ENCODE measurements around the gene ADGRF5.

ADGRF5 gene

DNA sequence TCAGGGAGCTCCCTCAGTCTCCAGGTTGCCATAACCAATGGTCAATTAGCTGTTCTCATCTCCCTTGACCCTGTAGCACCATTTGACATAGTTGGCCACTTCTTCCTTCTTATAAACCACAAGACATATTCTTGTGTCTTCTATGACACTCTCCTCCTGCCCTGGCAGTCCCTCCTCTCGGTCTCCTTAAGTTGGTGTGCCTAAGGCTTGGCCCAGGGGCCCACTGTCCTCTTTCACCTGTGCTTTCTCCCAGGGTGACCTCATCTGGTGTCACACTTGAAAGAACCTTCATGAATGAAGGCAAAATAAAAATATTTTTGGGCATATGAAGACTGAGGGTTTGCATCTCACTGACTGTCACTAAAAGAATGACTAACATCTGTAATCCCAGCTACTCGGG, 9.7 kb upstream of the ADGRF5 start:
- Histone ChIP-seq H3K27ac (ENCODE audit: low read depth, low read length) (no peak overlapping the region), H3K4me3 (ENCODE audit: low read length) (no peak overlapping the region), H3K4me1 (ENCODE audit: insufficient read depth, low read length) (peaks cover 11% of the 10 kb centered on the region), H3K9me3 (ENCODE audit: insufficient read depth, low read depth, low read length) (no peaks in the 10 kb centered on the region), H3K27me3 (ENCODE audit: insufficient read depth, low read length) (no peaks in the 10 kb centered on the region), H3K36me3 (ENCODE audit: insufficient read depth, low read length) (no peaks in the 10 kb centered on the region), H3K9ac (ENCODE audit: low read depth, low read length) (no peak overlapping the region)
- 88% methylated on average over 2 of the region's 2 CpGs for WGBS

DNA sequence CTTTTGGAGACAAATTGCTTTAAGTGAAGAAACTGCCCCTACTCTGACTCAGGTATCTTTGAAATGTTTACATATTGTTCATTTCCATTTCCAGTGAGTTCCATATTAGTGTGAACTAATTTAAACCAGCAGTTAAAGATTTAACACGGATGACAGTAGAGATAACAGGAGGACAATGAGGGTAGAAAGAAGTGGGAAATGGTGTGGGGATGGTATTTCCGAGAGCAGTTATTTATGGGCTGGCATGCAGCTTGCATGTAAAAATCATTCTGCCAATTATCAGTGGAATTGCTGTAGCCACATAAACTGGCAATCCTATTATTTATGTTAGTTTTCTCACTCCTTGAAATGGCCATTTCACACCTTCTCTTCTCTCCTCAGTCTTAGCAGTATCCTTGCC, 8.6 kb upstream of the ADGRF5 start:
- Histone ChIP-seq H3K4me1 (ENCODE audit: insufficient read depth, low read length) (0 out of 2 replicates have a peak, but pooled peaks cover 2% of the 10 kb centered on the region), H3K36me3 (ENCODE audit: insufficient read depth, low read length) (no peaks in the 10 kb centered on the region), H3K4me3 (ENCODE audit: low read length) (no peak overlapping the region), H3K9me3 (ENCODE audit: insufficient read depth, low read depth, low read length) (no peaks in the 10 kb centered on the region), H3K9ac (ENCODE audit: low read depth, low read length) (no peak overlapping the region), H3K27me3 (ENCODE audit: insufficient read depth, low read length) (no peaks in the 10 kb centered on the region), H3K27ac (ENCODE audit: low read depth, low read length) (no peak overlapping the region)
- 78% methylated on average over 2 of the region's 2 CpGs for WGBS

DNA sequence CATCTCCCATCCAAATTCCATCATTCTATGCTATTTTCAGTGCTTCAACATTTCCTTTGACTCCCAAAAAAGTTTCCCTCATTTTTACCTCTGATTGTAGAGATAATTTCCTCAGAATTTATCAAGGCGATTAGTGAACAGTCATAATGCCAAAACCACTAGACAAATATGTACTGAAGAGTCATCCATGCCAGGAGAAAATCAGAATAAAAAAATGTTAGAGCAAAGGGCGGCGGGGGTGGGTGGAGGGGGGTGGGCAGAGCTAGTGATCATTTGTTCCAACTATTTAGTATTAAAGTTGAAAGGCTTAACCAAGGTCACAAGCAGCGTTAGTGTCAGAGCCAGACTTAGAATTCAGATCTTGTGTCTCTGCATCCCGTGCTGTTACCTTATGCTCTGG, 5.3 kb upstream of the ADGRF5 start:
- no peak overlapping the region for H3K27ac ChIP-seq (ENCODE audit: low read depth, low read length)
- no peak overlapping the region for H3K9ac ChIP-seq (ENCODE audit: low read depth, low read length)
- no peak overlapping the region for H3K4me3 ChIP-seq (ENCODE audit: low read length)
- 93% methylated on average over 5 of the region's 5 CpGs for WGBS
- no peaks in the 10 kb centered on the region for H3K9me3 ChIP-seq (ENCODE audit: insufficient read depth, low read depth, low read length)
- H3K36me3 ChIP-seq (ENCODE audit: insufficient read depth, low read length): no peaks in the 10 kb centered on the region
- no peaks in the 10 kb centered on the region for H3K27me3 ChIP-seq (ENCODE audit: insufficient read depth, low read length)
- H3K4me1 ChIP-seq (ENCODE audit: insufficient read depth, low read length): no peaks in the 10 kb centered on the region

DNA sequence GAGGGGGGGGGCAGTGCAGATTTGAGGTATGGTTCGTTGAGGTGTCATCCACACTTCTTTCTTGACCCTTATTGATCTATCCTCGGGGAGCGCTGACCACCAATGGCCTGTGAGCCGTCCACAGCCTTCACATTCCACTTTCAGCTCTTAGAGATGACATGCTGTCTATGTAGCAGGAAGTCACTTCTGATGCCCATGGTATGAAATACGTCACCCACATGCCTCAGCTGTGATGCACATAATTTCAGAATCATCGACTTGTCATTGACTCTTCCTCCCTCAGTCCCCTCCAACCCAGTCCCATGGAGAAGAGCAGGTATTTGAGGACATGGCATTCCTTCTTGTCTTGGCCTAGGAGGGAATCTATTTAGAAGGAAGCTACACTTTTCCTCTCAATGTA, 4.7 kb upstream of the ADGRF5 start:
- Histone ChIP-seq H3K4me3 (ENCODE audit: low read length) (no peak overlapping the region), H3K9ac (ENCODE audit: low read depth, low read length) (no peak overlapping the region), H3K9me3 (ENCODE audit: insufficient read depth, low read depth, low read length) (no peaks in the 10 kb centered on the region), H3K36me3 (ENCODE audit: insufficient read depth, low read length) (no peaks in the 10 kb centered on the region), H3K27me3 (ENCODE audit: insufficient read depth, low read length) (no peaks in the 10 kb centered on the region), H3K4me1 (ENCODE audit: insufficient read depth, low read length) (no peaks in the 10 kb centered on the region), H3K27ac (ENCODE audit: low read depth, low read length) (no peak overlapping the region)
- 96% methylated on average over 6 of the region's 6 CpGs for WGBS

DNA sequence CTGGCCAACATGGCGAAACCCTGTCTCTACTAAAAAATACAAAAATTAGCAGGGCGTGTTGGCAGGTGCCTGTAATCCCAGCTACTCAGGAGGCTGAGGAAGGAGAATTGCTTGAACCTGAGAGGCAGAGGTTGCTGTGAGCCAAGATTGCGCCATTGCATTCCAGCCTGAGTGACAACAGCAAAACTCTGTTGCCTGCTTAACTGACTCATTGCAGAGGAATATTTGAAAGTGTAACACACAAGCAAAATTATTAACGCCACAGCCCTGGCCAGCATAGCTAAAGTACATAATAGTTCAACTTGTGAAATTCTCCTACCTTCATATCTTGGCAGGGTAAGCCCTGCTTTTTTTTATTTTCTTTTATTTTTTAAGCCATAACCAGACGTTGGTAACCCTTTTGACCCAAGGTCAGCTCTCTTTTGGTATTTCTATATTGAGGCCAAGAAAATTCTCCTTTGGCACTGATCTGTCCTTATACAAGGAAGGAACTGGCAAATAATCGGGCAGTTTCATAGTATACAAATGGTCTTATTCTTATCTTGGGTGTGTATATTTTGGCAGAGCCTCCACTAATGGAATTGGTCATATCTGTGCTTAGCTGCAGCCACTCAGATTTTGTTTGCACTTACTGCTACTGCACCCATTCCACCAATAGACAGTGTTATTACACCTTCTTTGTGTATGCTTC, 4.0 kb upstream of the ADGRF5 start:
- H3K4me1 ChIP-seq (ENCODE audit: insufficient read depth, low read length): no peaks in the 10 kb centered on the region
- H3K9me3 ChIP-seq (ENCODE audit: insufficient read depth, low read depth, low read length): no peaks in the 10 kb centered on the region
- no peak overlapping the region for H3K27ac ChIP-seq (ENCODE audit: low read depth, low read length)
- no peaks in the 10 kb centered on the region for H3K27me3 ChIP-seq (ENCODE audit: insufficient read depth, low read length)
- 85% methylated on average over 6 of the region's 6 CpGs for WGBS
- H3K36me3 ChIP-seq (ENCODE audit: insufficient read depth, low read length): no peaks in the 10 kb centered on the region
- H3K4me3 ChIP-seq (ENCODE audit: low read length): no peak overlapping the region
- no peak overlapping the region for H3K9ac ChIP-seq (ENCODE audit: low read depth, low read length)

DNA sequence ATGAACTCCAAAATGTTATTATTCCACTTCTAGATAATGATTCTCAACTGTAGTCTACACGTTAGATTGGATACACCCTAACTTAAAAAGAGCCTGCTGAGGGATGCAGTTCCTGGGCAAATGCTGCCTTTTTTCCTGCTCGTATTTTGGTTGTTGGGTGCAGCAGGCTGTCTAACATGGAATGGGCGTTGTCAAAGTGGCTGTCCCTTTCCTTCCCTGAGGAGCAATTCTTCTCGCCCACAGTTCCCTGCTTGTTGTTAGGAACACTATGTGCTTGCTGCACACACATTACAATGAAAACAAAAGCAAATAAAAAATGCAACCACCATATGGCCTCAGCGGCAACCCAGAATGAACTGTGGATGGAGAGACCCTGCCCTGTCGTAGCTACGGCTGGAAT, 1.7 kb upstream of the ADGRF5 start:
- H3K4me1 ChIP-seq (ENCODE audit: insufficient read depth, low read length): no peaks in the 10 kb centered on the region
- H3K27ac ChIP-seq (ENCODE audit: low read depth, low read length): no peak overlapping the region
- no peaks in the 10 kb centered on the region for H3K27me3 ChIP-seq (ENCODE audit: insufficient read depth, low read length)
- WGBS: 94% methylated on average over 7 of the region's 7 CpGs
- H3K9me3 ChIP-seq (ENCODE audit: insufficient read depth, low read depth, low read length): no peaks in the 10 kb centered on the region
- H3K36me3 ChIP-seq (ENCODE audit: insufficient read depth, low read length): no peaks in the 10 kb centered on the region
- no peak overlapping the region for H3K9ac ChIP-seq (ENCODE audit: low read depth, low read length)
- H3K4me3 ChIP-seq (ENCODE audit: low read length): no peak overlapping the region

DNA sequence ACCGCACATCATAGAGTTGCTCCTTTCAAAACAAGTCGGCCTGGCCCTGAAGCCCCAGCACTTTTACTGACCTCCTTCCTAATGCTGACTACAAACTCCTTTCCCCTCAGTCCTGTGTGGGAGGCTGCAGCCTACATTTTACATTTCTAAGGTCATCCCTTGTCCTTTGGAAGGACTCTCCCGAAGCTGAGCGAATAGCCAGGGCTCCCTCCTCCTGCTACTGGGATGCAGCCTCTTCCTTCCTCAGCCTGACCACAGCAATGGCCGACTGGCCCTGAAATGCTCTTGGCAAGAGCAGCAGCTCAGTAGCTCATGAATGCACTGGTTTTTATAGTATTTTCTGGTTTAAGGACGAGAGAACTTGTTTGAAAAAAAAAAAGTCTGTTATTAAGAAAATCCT, 679 bp downstream of the ADGRF5 start:
- Histone ChIP-seq H3K27me3 (ENCODE audit: insufficient read depth, low read length) (no peaks in the 10 kb centered on the region), H3K9me3 (ENCODE audit: insufficient read depth, low read depth, low read length) (no peaks in the 10 kb centered on the region), H3K4me1 (ENCODE audit: insufficient read depth, low read length) (no peaks in the 10 kb centered on the region), H3K4me3 (ENCODE audit: low read length) (no peak overlapping the region), H3K36me3 (ENCODE audit: insufficient read depth, low read length) (no peaks in the 10 kb centered on the region), H3K27ac (ENCODE audit: low read depth, low read length) (no peak overlapping the region), H3K9ac (ENCODE audit: low read depth, low read length) (no peak overlapping the region)
- WGBS: 90% methylated on average over 6 of the region's 6 CpGs

DNA sequence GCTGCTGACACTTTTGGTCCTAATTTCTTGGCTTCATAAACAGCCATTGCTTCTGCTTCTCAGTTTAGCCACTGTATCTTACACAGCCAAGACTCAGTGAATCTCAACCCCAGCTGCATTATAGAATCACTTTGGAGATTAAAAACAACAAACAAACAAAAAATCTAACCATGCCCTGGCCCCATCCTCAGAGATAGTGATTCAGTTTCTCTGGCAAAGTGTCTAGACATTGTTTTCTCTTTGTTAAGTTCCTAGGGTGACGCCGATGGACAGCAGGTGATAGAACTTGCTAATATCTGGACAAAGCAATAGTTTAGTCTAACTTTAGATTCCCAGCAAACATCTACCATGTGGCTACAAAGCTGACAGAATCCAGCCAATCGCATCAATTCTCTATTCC, 2.9 kb downstream of the ADGRF5 start:
- WGBS: 82% methylated on average over 3 of the region's 3 CpGs
- H3K9ac ChIP-seq (ENCODE audit: low read depth, low read length): no peak overlapping the region
- H3K4me3 ChIP-seq (ENCODE audit: low read length): no peak overlapping the region
- H3K27ac ChIP-seq (ENCODE audit: low read depth, low read length): no peak overlapping the region
- H3K36me3 ChIP-seq (ENCODE audit: insufficient read depth, low read length): no peaks in the 10 kb centered on the region
- no peaks in the 10 kb centered on the region for H3K9me3 ChIP-seq (ENCODE audit: insufficient read depth, low read depth, low read length)
- H3K4me1 ChIP-seq (ENCODE audit: insufficient read depth, low read length): no peaks in the 10 kb centered on the region
- H3K27me3 ChIP-seq (ENCODE audit: insufficient read depth, low read length): no peaks in the 10 kb centered on the region

DNA sequence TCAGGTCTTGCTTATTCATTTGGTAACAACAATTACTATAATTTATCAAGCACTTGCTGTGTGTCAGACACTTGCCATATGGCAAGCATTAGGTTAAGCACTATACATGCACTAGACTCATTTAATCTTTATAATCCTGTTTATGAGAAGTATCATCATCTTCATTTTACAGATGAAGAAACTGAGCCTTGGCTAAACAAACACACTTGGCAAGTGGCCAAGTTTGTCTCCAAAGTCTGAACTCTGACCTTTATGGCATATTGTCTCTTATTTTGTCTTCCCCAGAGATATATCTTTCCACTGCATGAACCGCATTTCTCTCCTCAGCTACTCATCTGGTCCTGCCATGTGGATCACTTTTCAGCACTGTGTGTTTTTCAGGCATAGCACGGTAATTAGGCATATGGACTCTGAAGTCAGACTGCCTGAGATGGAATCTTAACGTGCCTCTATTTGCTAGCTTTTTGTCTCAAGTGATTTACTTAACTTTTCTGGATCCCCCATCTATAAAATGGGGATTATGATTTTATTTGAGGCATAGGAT, 4.7 kb downstream of the ADGRF5 start:
- Histone ChIP-seq H3K36me3 (ENCODE audit: insufficient read depth, low read length) (no peaks in the 10 kb centered on the region), H3K9ac (ENCODE audit: low read depth, low read length) (no peak overlapping the region), H3K4me1 (ENCODE audit: insufficient read depth, low read length) (no peaks in the 10 kb centered on the region), H3K4me3 (ENCODE audit: low read length) (no peak overlapping the region), H3K9me3 (ENCODE audit: insufficient read depth, low read depth, low read length) (no peaks in the 10 kb centered on the region), H3K27me3 (ENCODE audit: insufficient read depth, low read length) (no peaks in the 10 kb centered on the region), H3K27ac (ENCODE audit: low read depth, low read length) (no peak overlapping the region)
- 88% methylated on average over 3 of the region's 3 CpGs for WGBS

DNA sequence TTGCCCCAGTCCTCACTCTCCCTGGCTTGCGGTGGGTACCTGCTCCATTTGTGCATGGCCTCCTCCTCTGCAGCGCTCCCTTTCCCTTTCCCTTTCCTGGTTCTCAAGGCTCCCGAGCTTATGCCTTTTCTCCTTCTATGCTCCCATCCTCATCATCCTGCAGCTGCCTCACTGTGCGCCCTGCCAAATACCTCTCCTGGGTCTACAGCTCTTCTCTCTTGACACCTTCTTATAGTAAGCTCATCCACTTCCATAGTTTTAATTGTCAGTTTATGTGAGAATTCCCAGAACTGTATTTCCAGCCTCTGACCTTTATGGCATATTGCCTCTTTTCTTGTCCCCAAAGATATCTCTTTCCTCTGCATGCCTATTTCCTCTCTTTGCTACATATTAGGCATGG, 5.9 kb downstream of the ADGRF5 start:
- Histone ChIP-seq H3K27me3 (ENCODE audit: insufficient read depth, low read length) (no peaks in the 10 kb centered on the region), H3K4me1 (ENCODE audit: insufficient read depth, low read length) (no peaks in the 10 kb centered on the region), H3K4me3 (ENCODE audit: low read length) (no peak overlapping the region), H3K36me3 (ENCODE audit: insufficient read depth, low read length) (no peaks in the 10 kb centered on the region), H3K9ac (ENCODE audit: low read depth, low read length) (no peak overlapping the region), H3K27ac (ENCODE audit: low read depth, low read length) (no peak overlapping the region), H3K9me3 (ENCODE audit: insufficient read depth, low read depth, low read length) (no peaks in the 10 kb centered on the region)
- 92% methylated on average over 4 of the region's 4 CpGs for WGBS

DNA sequence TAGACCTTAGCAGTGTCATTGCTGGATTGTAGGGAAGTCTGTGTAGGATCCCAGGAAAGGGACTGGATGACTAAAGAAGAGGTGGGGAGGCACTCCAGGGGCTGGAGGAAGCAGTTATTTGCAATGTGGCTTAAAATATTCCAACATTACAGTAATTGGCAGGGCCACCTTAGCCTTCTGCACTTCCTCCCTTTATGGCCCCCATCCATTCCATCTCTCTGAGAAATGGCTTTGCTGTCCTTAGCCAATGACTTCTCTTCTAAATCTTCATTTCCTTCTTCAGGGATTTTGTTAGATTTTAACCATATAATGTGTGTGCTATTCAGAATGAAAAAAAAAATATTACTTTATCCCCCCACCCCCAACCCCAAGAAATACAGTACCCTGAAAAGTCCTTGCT, 6.4 kb downstream of the ADGRF5 start:
- H3K36me3 ChIP-seq (ENCODE audit: insufficient read depth, low read length): no peaks in the 10 kb centered on the region
- H3K27me3 ChIP-seq (ENCODE audit: insufficient read depth, low read length): no peaks in the 10 kb centered on the region
- H3K4me1 ChIP-seq (ENCODE audit: insufficient read depth, low read length): no peaks in the 10 kb centered on the region
- no peak overlapping the region for H3K27ac ChIP-seq (ENCODE audit: low read depth, low read length)
- H3K4me3 ChIP-seq (ENCODE audit: low read length): no peak overlapping the region
- no peaks in the 10 kb centered on the region for H3K9me3 ChIP-seq (ENCODE audit: insufficient read depth, low read depth, low read length)
- no peak overlapping the region for H3K9ac ChIP-seq (ENCODE audit: low read depth, low read length)

DNA sequence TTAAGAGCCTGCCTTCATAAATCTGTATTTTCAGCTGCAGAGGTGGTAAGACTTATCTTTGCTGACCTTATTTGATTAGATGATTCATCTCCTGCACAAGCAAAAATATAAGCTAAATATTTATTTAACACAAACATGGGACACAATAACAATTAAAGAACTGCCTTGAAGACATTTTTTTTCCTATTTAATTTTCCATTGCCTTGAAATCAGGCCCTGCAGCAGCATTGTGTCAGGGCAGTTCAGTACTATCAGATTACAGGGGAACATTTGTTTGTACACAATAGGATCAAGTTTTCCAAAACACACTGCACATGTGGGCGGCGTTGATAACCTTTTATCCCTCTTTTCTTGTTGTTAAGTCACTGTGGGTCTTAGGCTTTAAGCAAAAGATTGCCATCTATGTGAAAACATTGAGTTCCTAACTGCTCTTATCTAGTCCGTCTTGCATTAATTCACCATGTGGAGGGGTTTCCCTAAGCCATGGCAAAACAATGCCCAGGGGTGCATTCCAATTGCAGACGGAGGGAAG, 7.4 kb downstream of the ADGRF5 start:
- Histone ChIP-seq H3K27ac (ENCODE audit: low read depth, low read length) (no peak overlapping the region), H3K4me3 (ENCODE audit: low read length) (no peak overlapping the region), H3K36me3 (ENCODE audit: insufficient read depth, low read length) (no peaks in the 10 kb centered on the region), H3K27me3 (ENCODE audit: insufficient read depth, low read length) (no peaks in the 10 kb centered on the region), H3K4me1 (ENCODE audit: insufficient read depth, low read length) (no peaks in the 10 kb centered on the region), H3K9me3 (ENCODE audit: insufficient read depth, low read depth, low read length) (no peaks in the 10 kb centered on the region), H3K9ac (ENCODE audit: low read depth, low read length) (no peak overlapping the region)
- 90% methylated on average over 4 of the region's 4 CpGs for WGBS
